ENCODE data around the gene IQSEC1.

Gene IQSEC1

GRCh38 chr3:13027154-13027553 is 46.1 kb downstream of the IQSEC1 start:
- no peak for DNase-seq

- no peak for DNase-seq
Measured at GRCh38 chr3:13026534-13026933, 46.7 kb downstream of the IQSEC1 start.

GRCh38 chr3:13025778-13026518 is 47.3 kb downstream of the IQSEC1 start:
- DNase-seq, result no peak

- DNase-seq, result no peak
Measured at GRCh38 chr3:13025090-13025489, 48.1 kb downstream of the IQSEC1 start.

- DNase-seq, result no peak
Measured at GRCh38 chr3:13024765-13025065, 48.5 kb downstream of the IQSEC1 start.

- no peak for DNase-seq
Measured at GRCh38 chr3:13023971-13024764, 49.1 kb downstream of the IQSEC1 start.

- peak in 2 of 3 experiments; percentile 5 to 37 for DNase-seq
Measured at GRCh38 chr3:13023235-13023970, 49.8 kb downstream of the IQSEC1 start.

- DNase-seq, result no peak
Measured at GRCh38 chr3:13022348-13023234, 50.6 kb downstream of the IQSEC1 start.

GRCh38 chr3:13021141-13022114 is 51.8 kb downstream of the IQSEC1 start:
- peak in 2 of 3 experiments; percentile 3 to 17 for DNase-seq

GRCh38 chr3:13020159-13020750 is 53.0 kb downstream of the IQSEC1 start:
- DNase-seq, result no peak

- DNase-seq, result no peak
Measured at GRCh38 chr3:13019243-13020095, 53.8 kb downstream of the IQSEC1 start.

GRCh38 chr3:13018561-13019242 is 54.5 kb downstream of the IQSEC1 start:
- DNase-seq, result no peak

GRCh38 chr3:13018043-13018451 is 55.2 kb downstream of the IQSEC1 start:
- DNase-seq, result peak in 2 of 3 experiments; percentile 74 to 88

- DNase-seq, result no peak
Measured at GRCh38 chr3:13017361-13018042, 55.7 kb downstream of the IQSEC1 start.

- no peak for DNase-seq
Measured at GRCh38 chr3:13016721-13017255, 56.4 kb downstream of the IQSEC1 start.

- peak; percentile 20 to 70 (median 62) for DNase-seq
Measured at GRCh38 chr3:13016083-13016720, 57.0 kb downstream of the IQSEC1 start.

GRCh38 chr3:13015286-13016082 is 57.7 kb downstream of the IQSEC1 start:
- DNase-seq, result peak in 1 of 3 experiments; percentile 30

All from NCI-H1417 (cell line).